ENCODE measurements around the gene CLEC16A.

GRCh38 chr16:11204513-11205047 lies 260.2 kb downstream of the CLEC16A start:
- no peak for TF ChIP-seq CTCF (IDR thresholded peaks at IDR 0.05; ENCODE audit: low read depth, low read length, poor library complexity, severe bottlenecking)
- no peak for TF ChIP-seq EZH2phosphoT487 (IDR thresholded peaks at IDR 0.05; ENCODE audit: borderline replicate concordance, low read length)
